Activated T-helper 9 cell treated with anti-CD3 and anti-CD28 coated beads, Interleukin-2, amount 50 U/mL, for 16 hours (primary cell): ENCODE data around the gene ARL15.

Source experiments
- DNase-seq: peaks from one replicate; pipeline ENCODE4 v3.0.0-alpha.2; 2020; ENCODE audit warnings: low read depth

Gene ARL15

DNA sequence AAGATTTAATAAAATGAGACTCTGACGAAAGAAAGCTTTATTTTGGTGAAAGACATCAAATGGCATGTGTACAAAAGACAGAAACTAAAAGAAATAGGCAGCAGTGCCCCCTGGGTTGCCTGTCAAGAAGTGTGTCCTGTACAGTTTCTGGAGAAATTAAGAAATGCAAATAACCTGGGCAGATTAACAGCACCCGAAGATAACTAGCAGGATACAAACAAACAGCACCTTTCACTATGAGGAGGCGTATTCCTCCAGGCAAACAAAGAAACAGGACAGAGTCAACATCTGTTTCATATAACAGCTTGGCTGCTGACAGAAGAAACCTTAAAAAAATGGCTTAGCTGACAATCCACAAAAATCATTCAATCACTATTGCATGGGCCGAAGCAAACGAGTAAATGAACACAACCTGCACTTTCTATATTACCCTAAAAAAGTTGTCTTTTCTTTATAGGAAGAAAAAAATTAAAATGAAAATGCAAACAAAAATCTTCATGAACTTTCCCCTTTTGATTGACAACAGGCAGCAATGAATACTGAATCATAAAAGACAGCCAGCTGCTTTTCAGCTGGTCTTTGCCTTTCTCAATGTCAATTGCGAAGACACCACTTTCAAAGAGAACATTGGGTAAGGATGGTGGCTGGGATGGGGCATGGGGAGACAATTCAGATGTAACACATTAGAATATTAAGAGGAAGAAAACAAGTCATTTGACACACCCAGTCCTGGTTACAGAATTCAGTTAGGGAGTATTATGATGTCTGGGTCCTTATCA is 162.1 kb downstream of the ARL15 start:
- no peak for DNase-seq

DNA sequence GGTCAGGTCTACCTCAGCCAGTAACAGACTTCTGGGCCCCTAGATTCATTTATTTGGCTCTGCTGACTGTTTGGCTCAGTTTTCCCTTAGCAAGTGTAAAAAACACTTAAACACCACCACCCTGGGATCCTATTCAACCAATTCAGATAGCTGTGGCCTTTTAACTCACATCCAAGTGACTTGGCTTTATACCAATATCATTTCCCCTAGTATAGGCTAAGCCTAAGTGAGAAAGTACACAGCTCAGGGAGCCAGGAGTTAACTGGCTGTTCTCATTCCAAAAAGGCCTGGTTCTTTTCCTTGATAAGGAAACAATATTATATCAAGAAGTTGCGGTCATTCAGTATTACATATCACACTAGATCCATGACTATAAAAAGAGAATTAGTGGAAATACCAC is 163.5 kb downstream of the ARL15 start:
- no peak for DNase-seq

GRCh38 chr5:54146390-54146789 is 164.0 kb downstream of the ARL15 start:
- no peak for DNase-seq

DNA sequence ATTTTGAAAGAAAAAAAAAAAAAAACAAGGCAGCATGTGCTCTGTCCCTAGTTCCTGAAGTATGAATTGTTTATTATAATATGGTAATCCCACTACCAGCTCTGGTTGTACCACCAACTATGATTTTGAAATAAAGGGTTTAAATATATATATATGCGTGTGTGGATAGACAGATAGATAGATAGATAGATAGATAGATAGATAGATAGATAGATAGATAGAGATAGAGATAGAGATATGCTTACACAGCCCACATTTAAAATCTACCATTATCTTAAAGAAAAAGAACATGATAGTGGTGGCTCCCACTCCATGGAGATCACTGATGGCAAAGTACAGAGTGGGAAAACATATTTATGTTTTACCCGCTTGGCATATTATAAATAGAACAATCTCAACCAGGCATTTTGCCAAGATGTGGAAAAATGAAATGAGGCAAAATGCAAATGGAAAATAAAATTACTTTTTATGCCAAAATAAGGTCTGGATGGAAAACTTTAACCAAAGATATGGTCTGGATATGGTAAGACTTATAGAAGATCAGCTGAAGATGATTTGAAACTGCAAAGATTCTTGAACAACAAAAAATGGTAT is 170.0 kb downstream of the ARL15 start:
- no peak for DNase-seq

GRCh38 chr5:54136516-54137440 is 173.6 kb downstream of the ARL15 start:
- no peak for DNase-seq

GRCh38 chr5:54135042-54135441 is 175.3 kb downstream of the ARL15 start:
- DNase-seq: no peak

DNA sequence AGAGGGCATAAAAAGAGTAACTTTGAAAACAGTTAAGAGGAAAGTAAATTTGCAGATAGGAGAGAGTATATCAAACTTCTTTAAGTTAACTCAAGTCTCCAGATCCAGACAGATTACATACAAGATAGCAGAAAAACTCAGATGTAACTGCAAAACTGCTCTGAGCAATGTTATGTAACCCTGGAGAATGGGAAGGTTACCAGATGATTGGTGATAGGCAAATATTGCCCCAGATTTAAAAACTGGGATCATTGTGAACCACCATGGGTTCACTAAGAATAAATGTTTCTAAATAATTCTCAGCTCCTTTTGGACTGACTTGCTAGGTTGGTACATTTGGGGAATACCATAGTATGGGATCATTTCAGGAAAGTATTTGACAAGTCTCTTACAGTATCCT is 176.5 kb downstream of the ARL15 start:
- DNase-seq: no peak

GRCh38 chr5:54120473-54120872 is 189.9 kb downstream of the ARL15 start:
- no peak for DNase-seq

- DNase-seq: no peak
These were observed 192.4 kb downstream of the ARL15 start for GRCh38 chr5:54117957-54118356.

- DNase-seq: no peak
These were observed 194.5 kb downstream of the ARL15 start for GRCh38 chr5:54115735-54116403.

DNA sequence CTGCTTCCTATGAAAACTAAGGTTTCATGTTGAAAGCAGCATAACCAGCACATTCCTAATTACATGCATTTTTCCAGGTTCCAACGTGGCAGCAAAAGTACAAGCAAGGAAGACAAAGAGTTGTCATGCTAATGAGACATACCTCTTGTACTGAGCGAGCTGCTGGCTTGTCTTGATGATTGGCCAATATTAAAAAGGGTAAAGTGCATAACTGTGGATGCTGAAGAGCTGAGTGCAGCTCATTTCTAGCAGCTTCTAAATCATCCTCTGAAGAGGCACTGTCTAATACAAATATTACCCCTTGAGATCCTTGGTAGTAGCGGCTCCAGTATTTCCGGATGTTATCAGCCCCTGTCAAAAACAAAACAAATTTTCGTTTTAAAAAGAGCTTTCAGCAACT is 197.3 kb downstream of the ARL15 start:
- no peak for DNase-seq

DNA sequence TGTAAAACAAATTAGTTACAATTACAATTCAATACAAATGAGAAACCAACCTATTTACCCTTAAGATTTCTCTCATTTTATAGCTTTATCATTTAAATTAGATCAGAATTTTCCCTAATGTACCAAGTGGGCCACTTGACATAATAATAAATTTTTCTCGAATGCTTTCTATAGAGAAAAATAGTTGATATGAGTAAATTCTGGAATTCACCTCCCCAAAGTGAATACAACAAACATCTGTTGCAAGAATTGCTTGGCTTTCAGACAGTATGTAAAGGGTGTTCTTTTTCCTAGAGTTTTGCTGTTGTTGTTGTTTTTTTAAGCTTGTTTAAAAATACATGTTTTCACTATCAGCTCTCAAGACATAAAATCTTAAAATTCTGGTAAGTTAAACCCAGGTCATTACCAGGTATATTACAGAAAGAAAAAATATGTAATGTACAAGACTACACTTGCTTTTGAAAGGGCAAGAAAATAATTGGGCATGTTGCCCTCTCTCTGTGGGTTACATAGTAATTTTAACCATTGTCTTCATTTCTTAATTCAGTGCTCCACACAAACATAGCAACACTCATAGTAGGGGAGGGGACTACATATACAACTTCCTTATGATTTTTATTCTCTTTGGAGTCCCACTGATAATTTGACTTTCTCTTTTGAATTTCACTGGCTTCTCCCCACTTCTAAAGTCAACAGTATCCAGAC is 200.6 kb downstream of the ARL15 start:
- DNase-seq: no peak

DNA sequence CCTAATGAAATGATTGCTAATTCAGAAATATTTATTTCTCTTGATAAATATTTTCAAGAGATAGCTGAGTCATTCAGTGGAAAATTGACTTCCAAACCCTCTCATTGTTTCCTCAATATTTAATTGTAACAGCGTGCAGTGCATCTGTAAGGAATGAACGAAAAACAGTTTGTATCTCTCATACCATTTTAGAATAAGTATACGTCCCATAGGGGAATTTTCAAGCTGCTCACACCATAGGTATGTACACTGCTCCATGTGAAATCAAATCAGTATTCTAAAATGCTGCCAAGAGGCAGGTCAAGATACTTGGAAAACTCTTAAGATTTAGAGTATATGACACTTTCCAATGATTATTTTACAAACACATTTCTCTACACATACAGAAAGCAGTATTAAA is 202.2 kb downstream of the ARL15 start:
- DNase-seq: no peak

DNA sequence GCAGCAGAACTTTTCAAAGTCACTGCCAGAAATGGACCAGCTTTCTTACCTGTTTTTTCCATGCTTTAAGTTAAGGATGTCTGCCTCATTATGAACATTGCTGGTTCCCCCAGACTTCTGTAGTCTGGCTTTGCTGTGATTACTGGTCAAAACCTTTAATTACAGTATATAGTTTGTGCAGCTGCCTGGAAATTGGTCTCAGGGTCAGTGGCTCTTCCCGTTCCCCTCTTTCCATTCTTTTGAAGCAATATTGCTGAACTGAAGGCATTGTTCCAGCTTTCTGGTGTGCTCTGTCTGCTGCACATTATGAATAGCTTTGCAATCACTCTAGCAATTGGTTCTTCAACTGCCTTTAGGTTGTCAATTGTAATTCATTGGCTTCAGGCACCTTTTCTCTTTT is 206.5 kb downstream of the ARL15 start:
- DNase-seq: no peak

DNA sequence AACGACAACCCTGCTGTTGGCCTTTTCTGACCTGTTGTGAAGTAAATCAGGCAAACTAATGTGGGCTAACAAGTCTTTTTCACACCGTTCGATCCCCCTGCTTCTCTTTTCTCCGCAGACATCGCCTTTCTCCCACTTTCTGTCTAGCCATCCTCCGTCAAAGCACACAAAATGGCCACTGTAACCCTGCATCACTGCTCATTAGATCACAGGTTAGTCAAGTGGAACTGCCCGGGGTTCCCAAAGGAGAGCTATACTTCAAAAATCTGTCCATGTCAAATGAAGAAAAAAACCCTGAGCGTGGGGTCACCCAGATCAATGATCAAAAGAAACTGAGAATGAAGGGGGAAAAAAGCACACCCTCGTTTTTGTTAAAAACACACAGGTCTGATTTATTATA is 212.1 kb downstream of the ARL15 start:
- no peak for DNase-seq

GRCh38 chr5:54095969-54096368 is 214.4 kb downstream of the ARL15 start:
- no peak for DNase-seq

- no peak for DNase-seq
These were observed 215.7 kb downstream of the ARL15 start for GRCh38 chr5:54094706-54095105.

- DNase-seq: no peak
These were observed 216.5 kb downstream of the ARL15 start for GRCh38 chr5:54093861-54094260.

DNA sequence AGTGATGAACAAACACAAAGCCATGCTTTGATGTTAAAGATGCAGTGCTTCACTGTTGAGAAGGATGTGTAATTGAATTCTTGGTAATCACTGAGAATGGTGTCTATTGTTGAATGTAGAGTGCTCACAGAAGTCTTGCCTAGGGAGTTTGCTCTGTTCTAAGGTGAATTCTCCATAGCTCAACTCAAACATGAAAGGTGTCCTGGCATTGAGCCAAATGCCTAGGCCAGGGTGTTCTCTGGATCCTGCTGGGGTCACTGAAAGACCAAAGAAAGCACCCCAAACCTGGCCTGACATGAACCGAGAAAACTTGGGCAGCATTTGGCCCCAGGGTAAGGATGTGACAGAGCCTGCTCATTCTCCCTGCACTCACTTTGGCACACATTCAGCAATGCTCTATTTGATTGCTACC is 217.3 kb downstream of the ARL15 start:
- DNase-seq: no peak

DNA sequence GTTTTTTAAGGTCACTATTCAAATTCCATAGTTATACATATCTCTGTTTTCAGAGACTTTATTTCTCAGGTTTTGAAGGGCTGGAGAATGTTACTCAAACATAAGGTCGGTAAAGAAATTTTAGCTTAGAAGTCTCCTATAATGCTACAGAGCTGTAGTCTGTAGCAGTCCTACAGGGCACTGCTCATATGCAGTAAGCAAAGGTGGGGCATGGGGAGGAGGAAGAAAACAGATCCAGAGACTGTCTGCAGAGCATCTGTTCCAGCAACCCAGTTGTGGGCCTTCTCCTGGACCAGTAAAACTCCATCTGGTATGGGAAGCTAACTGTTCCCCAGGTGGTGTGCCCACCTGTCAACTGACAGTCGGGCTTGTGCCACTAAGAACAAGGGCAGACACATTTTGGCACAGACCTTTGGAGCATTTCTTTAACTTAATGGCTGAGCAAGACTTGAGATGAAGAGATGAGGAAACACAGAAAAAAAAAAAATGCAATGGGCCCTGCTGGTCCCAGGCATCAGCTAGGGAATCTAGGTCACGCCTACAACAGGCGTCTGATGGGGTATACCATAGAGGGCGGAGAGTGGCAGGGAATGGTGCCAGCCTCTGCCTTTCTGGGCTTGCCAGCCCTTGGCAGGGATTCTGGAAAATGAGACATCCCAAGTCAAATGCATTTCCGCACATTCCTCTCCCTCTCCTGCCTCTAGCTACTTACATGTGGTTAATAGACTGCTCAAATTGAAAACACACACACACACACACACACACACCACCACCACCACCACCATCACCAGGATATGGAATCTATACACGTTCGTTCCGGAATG is 218.9 kb downstream of the ARL15 start:
- no peak for DNase-seq
